DOHH2 (cell line): ENCODE results near the gene SYP.
"Not testable (repeated sequence)": the region's sequence is repeated elsewhere in the genome, so short reads cannot be mapped to it uniquely, and the experiment has no call there.

Source experiments
- H3F3A ChIP-seq: fragments of 200-600 bp; sonication (generic), shearing (Covaris generic); 2 replicates; pipeline ENCODE4 v1.6.0; 2016; ENCODE audit warnings: antibody characterized with exemption, mild to moderate bottlenecking; ENCODE audit not compliant: control insufficient read depth, insufficient read depth
- H3K27ac ChIP-seq: fragments of 200-600 bp; sonication (generic); 2 replicates; pipeline ENCODE4 v1.5.1; 2014; ENCODE audit warnings: low read depth, mild to moderate bottlenecking, low read length, moderate library complexity
- H3K27me3 ChIP-seq: fragments of 200-600 bp; sonication (generic); 2 replicates; pipeline ENCODE4 v1.6.1; 2014; ENCODE audit warnings: mild to moderate bottlenecking, low read length, mixed read lengths; ENCODE audit not compliant: control insufficient read depth
- H3K36me3 ChIP-seq: fragments of 200-600 bp; sonication (generic); 2 replicates; pipeline ENCODE4 v1.6.1; 2014; ENCODE audit warnings: mild to moderate bottlenecking, low read length, moderate library complexity, mixed read lengths; ENCODE audit not compliant: control insufficient read depth
- H3K4me1 ChIP-seq: fragments of 200-600 bp; sonication (generic); 2 replicates; pipeline ENCODE4 v1.6.1; 2014; ENCODE audit warnings: mild to moderate bottlenecking, low read length, mixed read lengths; ENCODE audit not compliant: control insufficient read depth
- H3K4me2 ChIP-seq: fragments of 200-600 bp; sonication (generic); 2 replicates; pipeline ENCODE4 v1.6.0; 2014; ENCODE audit warnings: mild to moderate bottlenecking, low read length, moderate library complexity
- H3K4me3 ChIP-seq: fragments of 200-600 bp; sonication (generic); 2 replicates; pipeline ENCODE4 v1.5.1; 2014; ENCODE audit warnings: mild to moderate bottlenecking, low read length, mixed read lengths
- H3K79me2 ChIP-seq: fragments of 200-600 bp; sonication (generic); 2 replicates; pipeline ENCODE4 v1.6.1; 2014; ENCODE audit warnings: mild to moderate bottlenecking, low read length, mixed read lengths; ENCODE audit not compliant: control insufficient read depth
- H3K9me2 ChIP-seq: fragments of 200-600 bp; sonication (generic); replicated peaks from 2 replicates; pipeline ENCODE4 v1.6.1; 2014; ENCODE audit warnings: mild to moderate bottlenecking, low read length, mixed read lengths; ENCODE audit not compliant: control insufficient read depth
- H3K9me3 ChIP-seq: fragments of 200-600 bp; sonication (generic); 2 replicates; pipeline ENCODE4 v1.6.1; 2014; ENCODE audit warnings: antibody characterized with exemption, low read length, mixed read lengths; ENCODE audit not compliant: control insufficient read depth, insufficient read depth
- H4K20me1 ChIP-seq: fragments of 200-600 bp; sonication (generic); 2 replicates; pipeline ENCODE4 v1.6.0; 2014; ENCODE audit warnings: low read depth, mild to moderate bottlenecking, antibody characterized with exemption, low read length, moderate library complexity; ENCODE audit not compliant: control insufficient read depth, insufficient read depth
- EZH2phosphoT487 ChIP-seq: fragments of 200-600 bp; sonication (generic); IDR thresholded peaks from 2 replicates; pipeline ENCODE4 v1.6.1; 2017; ENCODE audit warnings: borderline replicate concordance, mild to moderate bottlenecking, antibody characterized with exemption, low read length, moderate library complexity, mixed read lengths
- TF ChIP-seq, protein P1 (sequence below): fragments of 200-600 bp; sonication (generic); IDR thresholded peaks from one replicate; pipeline ENCODE4 v1.5.1; 2014; ENCODE audit warnings: antibody characterized with exemption, mild to moderate bottlenecking, low read depth, low read length; ENCODE audit not compliant: poor library complexity, severe bottlenecking

SYP gene

DNA sequence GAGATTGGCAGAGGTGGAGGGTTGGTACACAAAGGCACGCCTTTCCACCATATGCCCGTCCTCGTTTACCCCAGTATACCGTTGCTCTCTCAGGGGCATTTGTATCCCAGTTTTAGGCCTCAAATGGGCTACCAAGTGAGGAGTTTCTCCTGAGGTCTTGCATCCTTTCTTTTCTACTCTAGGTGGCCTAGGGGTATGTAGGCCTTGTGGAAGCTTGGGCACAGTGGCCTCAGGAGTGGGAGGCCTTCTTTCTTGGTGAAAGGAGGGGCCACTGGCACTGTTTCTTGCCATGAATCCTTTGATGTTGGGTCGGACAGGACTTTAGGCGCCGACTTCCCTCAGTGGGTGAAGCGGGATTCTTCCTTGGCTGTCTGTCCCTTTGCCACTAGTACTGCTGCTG is 52.7 kb downstream of the SYP start:
- H3K4me3 ChIP-seq: no peak overlapping the region
- no peaks in the 10 kb centered on the region for H3K9me3 ChIP-seq
- no peaks in the 10 kb centered on the region for H3K79me2 ChIP-seq
- peaks cover 6% of the 10 kb centered on the region; the same call in 1 of the 2 replicates for H3K4me1 ChIP-seq
- no peaks in the 10 kb centered on the region for H4K20me1 ChIP-seq
- H3K27ac ChIP-seq: no peak overlapping the region
- no peak overlapping the region for H3K4me2 ChIP-seq
- no peaks in the 10 kb centered on the region for H3K36me3 ChIP-seq
- H3F3A ChIP-seq: no peaks in the 10 kb centered on the region
- TF ChIP-seq, protein P1, sequence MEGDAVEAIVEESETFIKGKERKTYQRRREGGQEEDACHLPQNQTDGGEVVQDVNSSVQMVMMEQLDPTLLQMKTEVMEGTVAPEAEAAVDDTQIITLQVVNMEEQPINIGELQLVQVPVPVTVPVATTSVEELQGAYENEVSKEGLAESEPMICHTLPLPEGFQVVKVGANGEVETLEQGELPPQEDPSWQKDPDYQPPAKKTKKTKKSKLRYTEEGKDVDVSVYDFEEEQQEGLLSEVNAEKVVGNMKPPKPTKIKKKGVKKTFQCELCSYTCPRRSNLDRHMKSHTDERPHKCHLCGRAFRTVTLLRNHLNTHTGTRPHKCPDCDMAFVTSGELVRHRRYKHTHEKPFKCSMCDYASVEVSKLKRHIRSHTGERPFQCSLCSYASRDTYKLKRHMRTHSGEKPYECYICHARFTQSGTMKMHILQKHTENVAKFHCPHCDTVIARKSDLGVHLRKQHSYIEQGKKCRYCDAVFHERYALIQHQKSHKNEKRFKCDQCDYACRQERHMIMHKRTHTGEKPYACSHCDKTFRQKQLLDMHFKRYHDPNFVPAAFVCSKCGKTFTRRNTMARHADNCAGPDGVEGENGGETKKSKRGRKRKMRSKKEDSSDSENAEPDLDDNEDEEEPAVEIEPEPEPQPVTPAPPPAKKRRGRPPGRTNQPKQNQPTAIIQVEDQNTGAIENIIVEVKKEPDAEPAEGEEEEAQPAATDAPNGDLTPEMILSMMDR: no peak
- no peak for TF ChIP-seq EZH2phosphoT487
- H3K9me2 ChIP-seq: no peaks in the 10 kb centered on the region
- H3K27me3 ChIP-seq: no peaks in the 10 kb centered on the region

DNA sequence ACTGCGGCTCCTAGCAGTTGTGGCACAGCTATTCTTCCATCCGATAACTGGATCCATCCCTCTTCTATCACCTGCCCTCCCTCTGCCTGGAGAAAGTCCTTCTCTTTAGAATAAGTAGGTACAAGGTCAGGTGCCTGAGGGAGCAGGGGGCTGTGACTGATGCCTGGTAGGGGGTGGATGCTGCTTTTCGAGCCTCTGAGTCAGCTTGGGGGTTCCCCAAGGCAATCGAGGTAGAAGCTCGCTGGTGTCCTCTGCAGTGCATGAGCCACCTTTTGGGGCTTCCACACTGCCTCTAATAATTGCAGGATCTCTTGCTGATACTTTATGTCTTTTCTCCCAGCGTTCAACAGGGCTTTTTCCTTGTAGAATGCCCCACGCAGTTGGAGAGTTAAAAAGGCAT is 56.8 kb downstream of the SYP start:
- H3K9me3 ChIP-seq, H3K4me2 ChIP-seq, H3K79me2 ChIP-seq, H3K9me2 ChIP-seq, H3K4me3 ChIP-seq, H3K36me3 ChIP-seq, H3K4me1 ChIP-seq, H3K27me3 ChIP-seq, H4K20me1 ChIP-seq, H3F3A ChIP-seq, H3K27ac ChIP-seq: not testable (repeated sequence)

DNA sequence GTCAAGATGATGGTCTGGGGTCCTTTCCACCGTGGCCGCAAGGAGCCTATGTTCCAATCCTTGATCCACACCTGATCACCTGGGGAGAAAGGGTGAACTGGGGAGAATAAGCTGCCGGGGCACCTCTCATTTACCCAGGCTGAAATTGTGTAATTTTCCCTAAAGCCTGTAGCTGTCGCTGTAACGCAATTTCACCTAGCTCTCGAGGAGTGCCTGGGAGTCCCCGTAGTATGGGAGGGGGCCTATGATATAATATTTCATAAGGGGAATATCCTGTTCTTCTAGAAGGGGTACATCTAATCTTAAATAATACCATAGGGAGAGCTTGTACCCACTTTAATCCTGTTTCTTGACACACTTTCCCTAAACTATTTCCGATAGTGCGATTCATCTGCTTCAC is 57.7 kb downstream of the SYP start:
- not testable (repeated sequence) for H3K4me3 ChIP-seq, H3K9me2 ChIP-seq, H3F3A ChIP-seq, H4K20me1 ChIP-seq, H3K27me3 ChIP-seq, H3K4me1 ChIP-seq, H3K4me2 ChIP-seq, H3K27ac ChIP-seq, H3K9me3 ChIP-seq, H3K79me2 ChIP-seq, H3K36me3 ChIP-seq

DNA sequence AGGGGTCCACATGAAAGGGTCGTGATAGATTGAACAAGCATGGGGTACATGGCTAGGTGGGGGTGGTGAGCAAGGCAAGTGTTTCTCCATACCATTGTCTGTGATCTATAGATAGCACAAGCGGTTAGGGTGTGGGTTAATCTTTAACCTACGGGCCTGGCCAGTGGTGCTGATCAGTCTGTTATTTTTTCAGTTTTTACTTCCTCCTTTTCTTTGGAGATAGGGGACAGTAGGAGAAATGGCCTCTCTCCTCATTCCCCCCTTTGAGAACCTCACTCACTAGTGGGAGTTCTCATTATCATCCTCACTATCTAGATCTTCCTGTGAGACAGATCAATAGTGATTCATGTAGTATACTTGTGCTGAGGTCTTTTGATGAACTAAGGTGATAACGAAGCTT is 60.3 kb downstream of the SYP start:
- H4K20me1 ChIP-seq: no peaks in the 10 kb centered on the region
- H3K4me1 ChIP-seq: no peaks in the 10 kb centered on the region
- peaks cover 9% of the 10 kb centered on the region; the same call in 1 of the 2 replicates for H3K9me3 ChIP-seq
- no peaks in the 10 kb centered on the region for H3K79me2 ChIP-seq
- H3K27me3 ChIP-seq: no peaks in the 10 kb centered on the region
- no peaks in the 10 kb centered on the region for H3F3A ChIP-seq
- H3K9me2 ChIP-seq: no peaks in the 10 kb centered on the region
- H3K36me3 ChIP-seq: 0 out of 2 replicates have a peak, but pooled peaks cover 2% of the 10 kb centered on the region
- H3K4me3 ChIP-seq: no peak overlapping the region
- no peak overlapping the region for H3K27ac ChIP-seq
- TF ChIP-seq EZH2phosphoT487: no peak
- TF ChIP-seq, protein P1: no peak
- no peak overlapping the region for H3K4me2 ChIP-seq
